Measurements from ENCODE around the gene HCST.

DNA sequence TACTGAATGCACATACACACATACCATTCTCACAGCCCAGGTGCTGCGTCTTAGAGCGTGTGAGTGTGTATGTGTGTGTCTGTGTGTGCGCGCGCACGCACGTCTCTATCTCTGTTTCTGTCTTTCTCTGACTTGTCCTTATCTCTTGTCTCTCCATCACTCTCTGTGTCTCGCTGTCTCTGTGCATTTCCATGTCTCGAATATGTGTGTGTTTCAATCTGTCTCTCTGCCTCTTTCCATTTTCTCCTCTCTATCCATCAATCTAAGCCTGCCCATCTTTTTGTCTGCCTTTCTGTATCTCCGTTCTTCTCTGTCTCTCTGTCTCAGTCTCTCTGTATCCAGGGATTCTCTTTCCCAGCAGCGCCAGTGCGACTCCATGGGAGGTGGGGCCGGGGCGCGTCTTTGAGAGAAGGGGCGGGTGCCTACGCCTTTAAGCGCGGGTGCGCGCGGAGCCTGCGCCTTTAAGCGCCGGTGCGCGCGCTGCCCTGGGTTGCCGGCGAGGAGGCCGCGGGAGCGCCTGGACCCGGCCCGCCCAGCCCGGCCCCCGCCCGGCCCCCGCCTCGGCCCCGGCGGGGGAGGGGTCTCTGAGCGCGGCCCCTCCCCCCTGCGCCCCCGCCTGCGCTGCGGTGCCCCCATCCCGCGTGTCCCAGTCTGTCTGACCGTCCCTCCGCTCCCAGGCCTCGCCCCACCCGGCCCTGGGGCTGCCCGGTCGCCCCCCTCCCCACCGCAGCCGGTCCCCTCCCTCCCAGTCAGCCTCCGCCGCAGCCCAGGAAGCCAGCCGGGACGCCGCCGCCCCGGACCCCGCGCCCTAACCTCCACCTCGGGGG, 33.8 kb downstream of the HCST start, which contains the start of gene LRFN3:
- TF ChIP-seq, protein P1, sequence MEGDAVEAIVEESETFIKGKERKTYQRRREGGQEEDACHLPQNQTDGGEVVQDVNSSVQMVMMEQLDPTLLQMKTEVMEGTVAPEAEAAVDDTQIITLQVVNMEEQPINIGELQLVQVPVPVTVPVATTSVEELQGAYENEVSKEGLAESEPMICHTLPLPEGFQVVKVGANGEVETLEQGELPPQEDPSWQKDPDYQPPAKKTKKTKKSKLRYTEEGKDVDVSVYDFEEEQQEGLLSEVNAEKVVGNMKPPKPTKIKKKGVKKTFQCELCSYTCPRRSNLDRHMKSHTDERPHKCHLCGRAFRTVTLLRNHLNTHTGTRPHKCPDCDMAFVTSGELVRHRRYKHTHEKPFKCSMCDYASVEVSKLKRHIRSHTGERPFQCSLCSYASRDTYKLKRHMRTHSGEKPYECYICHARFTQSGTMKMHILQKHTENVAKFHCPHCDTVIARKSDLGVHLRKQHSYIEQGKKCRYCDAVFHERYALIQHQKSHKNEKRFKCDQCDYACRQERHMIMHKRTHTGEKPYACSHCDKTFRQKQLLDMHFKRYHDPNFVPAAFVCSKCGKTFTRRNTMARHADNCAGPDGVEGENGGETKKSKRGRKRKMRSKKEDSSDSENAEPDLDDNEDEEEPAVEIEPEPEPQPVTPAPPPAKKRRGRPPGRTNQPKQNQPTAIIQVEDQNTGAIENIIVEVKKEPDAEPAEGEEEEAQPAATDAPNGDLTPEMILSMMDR (IDR thresholded peaks at IDR 0.05): no peak
- no peak for TF ChIP-seq POLR2A (IDR thresholded peaks at IDR 0.05)
